Measurements from ENCODE around the gene FHIT.

GRCh38 chr3:61288446-61288845 is 37.2 kb upstream of the FHIT start:
- TF ChIP-seq CTCF (IDR thresholded peaks at IDR 0.05): no peak
- TF ChIP-seq POLR2A (IDR thresholded peaks at IDR 0.05): no peak
